KBM-7 (cell line): Measurements from ENCODE around the gene IRGQ.
"Not testable (repeated sequence)": the region's sequence is repeated elsewhere in the genome, so short reads cannot be mapped to it uniquely, and the experiment has no call there.

ENCODE experiments used
- DNase-seq: peaks from one replicate; pipeline ENCODE4 v3.0.0-alpha.2; 2015
- in situ Hi-C: fragments of 300-500 bp; cut with MboI; formaldehyde crosslinking; loops from 2 replicates; pipeline ENCODE4 v1.14.3; 2020; ENCODE audit warnings: low sequenced_read_pairs, low pct_unique_long_range_greater_than_20kb, mixed read lengths

The IRGQ gene

DNA sequence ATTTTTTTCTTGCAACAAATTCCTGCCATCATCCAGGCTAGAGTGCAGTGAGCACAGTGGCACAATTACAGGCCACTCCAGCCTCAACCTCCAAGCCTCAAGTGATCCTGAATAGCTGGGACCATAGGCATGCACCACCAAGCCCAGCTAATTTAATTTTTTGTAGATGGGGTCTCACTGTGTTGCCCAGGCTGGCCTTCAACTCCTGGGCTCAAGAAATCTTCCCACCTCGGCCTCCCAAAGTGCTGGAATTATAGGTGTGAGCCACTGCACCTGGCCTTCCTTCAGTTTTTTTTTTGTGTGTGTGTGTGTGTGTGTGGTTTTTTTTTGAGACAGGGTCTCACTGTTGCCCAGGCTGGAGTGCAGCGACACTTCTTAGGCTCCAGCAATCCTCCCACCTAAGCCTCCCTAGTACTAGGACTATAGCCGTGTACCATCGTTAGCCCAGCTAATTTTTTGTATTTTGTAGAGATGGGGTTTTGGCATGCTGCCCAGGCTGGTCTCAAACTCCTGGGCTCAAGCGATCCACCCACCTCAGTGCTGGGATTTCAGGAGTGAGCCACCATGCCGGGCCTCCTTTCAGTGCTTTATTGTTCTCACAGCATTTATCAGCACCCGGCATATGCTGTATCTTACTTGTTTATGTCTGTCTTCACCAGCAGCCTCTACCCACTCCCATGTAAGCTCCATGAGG lies 10.1 kb upstream of the IRGQ start:
- in situ Hi-C loops = no loop called here
- DNase-seq = no peak

DNA sequence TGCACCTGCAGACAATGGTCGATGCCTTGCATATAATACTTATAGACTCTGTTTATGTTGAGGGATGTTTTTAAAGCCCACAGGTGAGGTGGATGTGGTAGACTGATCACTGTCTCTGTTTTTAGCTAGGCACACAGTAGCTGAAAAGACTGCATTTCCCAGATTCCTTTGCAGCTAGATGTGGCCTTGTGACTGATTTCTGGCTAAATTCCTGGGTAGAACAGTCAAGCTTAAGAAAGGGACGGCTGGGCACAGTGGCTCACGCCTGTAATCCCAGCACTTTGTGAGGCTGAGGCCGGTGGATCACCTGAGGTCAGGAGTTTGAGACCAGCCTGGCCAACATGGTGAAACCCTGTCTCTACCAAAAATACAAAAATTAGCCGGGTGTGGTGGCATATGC lies 4.4 kb upstream of the IRGQ start:
- DNase-seq, in situ Hi-C loops: not testable (repeated sequence)

DNA sequence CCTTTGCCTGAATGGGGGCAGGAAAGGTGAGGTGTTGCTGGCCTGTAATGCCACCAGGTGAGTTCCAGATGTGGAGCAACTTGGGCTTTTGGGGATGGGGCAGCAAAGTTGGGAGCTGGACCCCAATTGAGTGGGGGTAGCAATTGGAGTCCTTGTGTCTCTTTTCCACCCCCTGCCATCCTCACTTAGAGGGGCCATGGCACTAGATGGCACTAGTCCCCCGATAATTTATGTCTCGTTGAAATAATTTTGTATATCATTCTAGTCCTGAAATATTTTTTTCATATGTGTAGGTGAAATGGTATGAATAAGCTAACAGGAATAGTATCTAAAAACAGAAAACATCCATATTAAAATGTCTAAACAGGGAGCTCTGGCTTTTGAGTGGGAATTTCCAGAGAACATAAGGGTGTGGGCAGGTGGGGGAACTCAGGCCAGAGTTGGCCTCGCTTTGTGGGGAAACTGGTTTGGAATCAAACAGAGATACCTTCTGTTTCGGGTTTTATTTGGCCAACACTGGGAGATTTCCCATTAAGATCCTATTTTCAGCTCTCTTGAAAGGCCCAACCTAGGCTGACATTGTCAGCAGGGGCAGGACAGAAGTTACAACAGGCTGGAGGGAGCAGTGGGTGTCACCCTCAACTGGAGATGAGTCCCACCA lies 3.8 kb upstream of the IRGQ start:
- DNase-seq = no peak
- in situ Hi-C loops = no loop called here

DNA sequence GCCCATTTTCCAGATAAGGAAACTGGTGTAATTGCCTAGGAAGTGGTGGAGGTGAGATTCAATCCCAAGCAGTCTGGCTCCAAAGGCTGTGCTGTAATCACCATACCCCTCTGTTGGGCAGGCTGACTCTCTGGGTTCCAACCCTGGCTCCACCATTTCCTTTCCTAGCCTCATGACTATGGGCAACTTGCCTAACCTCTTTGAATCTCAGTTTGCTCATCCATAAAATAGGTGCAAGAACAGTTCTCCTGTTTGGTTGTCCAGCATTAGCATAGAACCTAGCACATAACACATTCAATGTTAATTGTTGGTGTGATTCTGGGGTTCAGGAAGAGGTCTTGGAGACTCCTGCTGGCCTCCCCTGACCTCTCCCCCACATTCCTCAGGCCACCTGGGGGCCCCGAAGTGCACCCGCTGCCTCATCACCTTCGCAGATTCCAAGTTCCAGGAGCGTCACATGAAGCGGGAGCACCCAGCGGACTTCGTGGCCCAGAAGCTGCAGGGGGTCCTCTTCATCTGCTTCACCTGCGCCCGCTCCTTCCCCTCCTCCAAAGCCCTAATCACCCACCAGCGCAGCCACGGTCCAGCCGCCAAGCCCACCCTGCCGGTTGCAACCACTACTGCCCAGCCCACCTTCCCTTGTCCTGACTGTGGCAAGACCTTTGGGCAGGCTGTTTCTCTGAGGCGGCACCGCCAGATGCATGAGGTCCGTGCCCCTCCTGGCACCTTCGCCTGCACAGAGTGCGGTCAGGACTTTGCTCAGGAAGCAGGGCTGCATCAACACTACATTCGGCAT lies 2.7 kb upstream of the IRGQ start:
- in situ Hi-C loops = no loop called here
- no peak for DNase-seq

DNA sequence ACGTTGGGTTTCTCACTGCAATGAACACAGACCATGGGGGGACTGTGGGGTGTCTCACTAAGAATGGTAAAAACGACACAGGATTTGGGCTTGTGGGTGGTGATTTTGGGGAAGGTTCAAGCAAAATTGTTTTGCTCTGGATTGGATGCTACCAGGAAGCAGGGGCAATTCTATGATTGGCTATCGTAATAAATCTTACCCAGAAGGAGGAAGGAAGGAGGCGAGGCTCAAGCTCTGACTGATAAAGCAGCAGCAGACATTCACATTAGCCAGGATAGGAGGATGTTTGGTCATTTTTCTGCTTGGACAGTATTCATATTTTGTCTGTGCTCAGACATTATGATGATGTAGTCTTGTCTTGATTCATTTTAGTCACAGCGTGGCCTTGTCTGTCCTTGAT lies 1.9 kb upstream of the IRGQ start:
- DNase-seq = peak; percentile 23
- in situ Hi-C loops = no loop called here

DNA sequence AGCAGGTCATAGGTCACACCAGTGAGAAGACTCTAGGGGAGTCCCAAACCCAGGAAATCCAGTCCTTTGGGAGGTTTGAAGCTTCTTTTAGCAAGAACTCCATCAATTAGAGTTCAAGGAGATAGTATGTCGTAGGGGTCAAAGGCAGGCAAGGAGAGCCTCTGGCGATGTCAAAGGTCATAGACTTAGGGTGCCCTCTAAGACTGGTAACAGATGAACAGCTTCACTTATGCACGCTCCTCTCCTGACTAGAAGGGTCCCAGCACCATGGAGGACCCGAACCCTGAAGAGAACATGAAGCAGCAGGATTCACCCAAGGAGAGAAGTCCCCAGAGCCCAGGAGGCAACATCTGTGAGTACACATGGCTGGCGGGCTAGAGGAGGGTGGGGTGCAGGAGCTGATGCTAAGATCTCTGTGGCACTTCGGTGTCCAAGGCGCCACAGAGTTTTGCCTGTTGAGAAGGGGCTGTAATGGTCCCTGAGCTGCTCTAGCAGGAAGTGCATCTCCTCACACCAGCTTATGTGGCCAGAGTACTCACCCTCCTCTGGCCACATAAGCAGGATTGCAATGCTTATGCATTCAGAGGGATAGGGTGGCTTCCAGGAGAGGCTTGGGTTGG lies 1.0 kb upstream of the IRGQ start:
- in situ Hi-C loops = no loop called here
- no peak for DNase-seq

DNA sequence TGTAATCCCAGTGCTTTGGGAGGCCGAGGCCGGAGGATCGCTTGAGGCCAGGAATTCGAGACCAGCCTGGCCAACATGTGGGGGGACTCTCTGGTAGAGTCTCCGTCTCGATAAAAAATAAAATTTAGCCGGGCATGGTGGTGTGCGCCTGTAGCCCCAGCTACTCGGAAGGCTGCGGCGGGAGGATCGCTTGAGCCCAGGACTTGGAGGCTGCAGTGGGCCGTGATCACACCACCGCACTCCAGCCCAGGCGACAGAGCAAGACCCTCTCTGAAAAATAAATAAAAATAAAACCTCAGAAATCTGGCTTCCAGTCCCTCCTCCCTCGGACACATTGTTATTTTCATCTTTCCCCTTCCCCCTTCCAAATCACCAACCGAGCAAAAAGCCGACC lies 332 bp downstream of the IRGQ start:
- in situ Hi-C loops = no loop called here
- DNase-seq = no peak

DNA sequence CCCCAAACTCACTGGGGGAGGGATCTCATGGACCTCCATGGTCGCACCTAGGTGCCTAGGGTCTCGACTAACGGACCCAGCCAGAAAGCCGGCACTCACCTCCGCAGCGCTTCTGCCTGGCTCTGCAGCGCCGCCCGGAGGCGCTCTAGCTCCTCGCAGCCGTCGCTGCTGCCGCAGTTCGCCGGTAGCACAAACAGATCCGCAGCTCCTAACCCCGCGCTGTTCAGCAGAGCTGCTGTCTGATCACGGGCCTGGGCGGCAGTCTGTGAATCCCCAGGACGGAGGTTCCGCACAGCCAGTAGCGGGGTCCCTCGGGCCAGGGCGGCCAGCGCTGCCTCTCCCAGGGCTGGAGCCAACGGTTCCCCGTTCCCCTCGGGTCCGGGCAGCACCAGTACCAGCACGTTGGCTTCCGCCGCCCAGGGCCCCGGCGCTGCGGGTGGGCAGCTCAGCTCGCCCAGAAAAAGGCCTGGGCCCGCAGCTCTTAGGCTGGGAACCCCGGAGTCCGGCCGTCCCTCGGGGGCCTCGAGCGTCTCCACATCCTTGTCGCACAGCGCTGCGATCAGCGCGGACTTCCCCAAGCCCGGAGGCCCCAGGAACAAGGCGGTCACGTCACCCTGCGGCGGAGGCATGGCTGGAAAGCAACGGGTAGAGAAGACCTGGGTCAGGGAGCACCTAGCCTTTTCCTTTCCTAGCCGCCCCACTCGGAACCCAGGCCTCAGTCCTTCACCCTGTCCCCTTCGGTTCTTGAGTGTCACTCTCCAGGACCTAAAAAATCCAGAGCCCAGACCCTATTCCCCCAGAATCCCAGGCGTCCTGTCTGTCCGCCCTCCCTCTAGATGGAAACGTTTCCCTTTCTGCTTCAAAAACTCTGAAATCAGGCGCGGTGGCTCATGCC lies 977 bp downstream of the IRGQ start:
- in situ Hi-C loops = no loop called here
- DNase-seq = peak; percentile 83

DNA sequence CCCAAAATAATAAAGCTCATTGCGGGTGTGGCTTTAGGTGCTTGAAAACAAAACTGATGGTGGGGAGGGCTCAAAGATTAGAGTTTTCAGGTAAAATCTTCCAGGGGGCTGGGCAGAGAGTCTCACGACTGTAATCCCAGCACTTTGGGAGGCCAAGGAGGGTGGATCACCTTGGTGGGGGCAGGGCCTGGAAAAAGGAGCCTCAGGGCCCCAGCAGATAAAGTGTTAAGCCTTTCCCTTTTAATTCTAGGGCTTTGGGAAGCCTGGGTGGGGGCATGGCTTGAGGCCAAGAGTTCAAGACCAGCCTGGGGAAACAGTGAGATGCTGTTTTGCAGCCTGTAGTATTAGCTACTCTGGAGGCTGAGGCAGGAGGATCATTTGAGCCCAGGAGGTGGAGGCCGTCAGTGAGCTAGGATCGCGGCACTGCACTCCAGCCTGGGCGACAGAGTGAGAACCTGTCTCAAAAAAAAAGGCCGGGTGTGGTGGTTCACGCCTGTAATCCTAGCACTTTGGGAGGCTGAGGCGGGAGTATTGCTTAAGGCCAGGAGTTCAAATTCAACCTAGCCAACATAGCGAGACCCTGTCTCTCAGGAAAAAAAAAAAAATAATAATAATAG lies 1.7 kb downstream of the IRGQ start:
- in situ Hi-C loops = no loop called here

DNA sequence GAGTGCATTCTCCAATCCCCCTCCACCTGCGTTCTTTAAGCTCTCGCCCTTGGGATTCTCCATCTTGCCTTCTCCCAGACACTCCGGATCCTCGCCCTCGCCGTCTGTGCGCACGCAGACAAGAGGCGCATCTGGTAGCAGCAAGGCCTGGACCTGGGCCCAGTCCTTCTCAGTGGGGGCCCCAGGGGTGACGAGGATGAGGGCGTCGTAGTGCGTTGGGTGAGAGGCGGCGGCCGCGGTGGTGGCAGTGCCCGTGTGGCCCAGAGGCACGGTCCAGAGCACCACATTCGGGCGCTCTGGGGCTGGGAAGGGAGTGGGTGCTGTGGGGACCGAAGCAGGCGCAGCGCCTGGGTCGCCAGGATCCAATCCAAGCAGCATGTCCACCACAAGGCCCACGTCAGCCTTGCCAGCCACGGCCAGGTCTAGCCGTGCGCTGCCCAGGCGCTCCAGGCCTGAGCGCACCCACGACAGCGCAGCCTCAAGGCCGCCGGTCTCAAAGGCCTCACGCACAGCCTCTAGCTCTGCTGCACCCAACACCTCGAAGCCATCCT lies 3.1 kb downstream of the IRGQ start:
- no peak for DNase-seq
- in situ Hi-C loops = no loop called here

More for the DNA sequence above, 1.7 kb downstream of the IRGQ start:
- no peak for DNase-seq

DNA sequence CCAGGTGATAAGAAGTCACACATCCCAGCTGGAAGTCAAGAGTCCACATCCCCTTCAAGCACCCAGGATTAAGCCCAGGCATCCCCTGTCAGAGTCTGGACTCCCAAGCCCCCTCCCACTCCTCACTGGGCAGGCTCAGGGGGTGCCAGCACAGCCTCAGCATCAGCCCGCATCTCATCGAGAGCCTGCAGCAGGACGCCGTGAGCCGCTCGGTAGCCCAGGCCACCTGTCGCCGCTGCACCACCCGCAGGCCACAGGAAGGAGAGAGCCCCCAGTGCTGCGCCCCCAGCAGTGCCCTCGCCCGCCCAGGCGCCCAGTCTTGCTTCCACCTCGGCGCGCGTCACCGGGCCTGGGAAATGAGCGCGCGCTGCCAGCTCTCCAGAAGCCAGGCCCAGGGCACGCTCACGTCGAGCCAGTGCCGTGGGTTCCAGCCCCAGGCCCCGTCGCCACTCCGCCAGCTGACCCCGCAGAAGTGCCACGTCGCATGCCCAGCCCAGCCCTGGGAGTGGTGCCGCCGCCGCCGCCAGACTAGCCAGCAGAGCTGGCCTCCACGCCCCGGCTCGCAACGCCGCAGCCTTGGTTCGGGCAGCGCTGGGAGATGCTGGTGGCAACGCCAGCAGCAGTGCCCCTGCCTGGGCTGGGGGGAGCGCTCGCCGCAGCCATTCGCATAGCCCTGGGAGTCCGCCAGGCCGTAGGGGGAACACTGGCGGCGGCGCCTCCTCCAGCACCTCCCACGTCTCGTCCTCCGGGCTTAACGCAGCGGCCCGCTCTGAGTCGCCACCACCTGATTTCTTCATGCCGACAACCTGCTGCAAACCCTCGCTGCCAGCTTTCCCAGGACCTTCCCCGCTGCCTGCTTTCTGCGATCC lies 3.8 kb downstream of the IRGQ start:
- DNase-seq = no peak
- in situ Hi-C loops = no loop called here

DNA sequence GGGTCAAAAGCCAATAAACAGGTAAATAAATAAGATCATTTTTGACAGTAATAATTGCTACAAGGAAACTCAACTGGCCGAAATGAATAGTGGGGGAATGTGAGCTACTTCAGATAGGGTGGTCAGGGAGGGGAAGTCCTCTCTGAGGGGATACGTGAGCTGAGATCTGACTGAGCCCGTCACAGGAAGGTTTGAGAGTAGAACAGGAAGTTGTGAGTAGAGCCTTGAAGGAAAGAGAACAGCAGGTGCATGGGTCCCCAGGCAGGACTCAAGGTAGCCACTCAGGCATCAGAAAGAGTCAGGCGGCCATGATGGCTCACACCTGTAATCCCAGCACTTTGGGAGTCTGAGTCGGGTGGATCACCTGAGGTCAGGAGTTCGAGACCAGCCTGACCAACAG lies 6.3 kb downstream of the IRGQ start:
- in situ Hi-C loops = no loop called here
- DNase-seq = no peak

DNA sequence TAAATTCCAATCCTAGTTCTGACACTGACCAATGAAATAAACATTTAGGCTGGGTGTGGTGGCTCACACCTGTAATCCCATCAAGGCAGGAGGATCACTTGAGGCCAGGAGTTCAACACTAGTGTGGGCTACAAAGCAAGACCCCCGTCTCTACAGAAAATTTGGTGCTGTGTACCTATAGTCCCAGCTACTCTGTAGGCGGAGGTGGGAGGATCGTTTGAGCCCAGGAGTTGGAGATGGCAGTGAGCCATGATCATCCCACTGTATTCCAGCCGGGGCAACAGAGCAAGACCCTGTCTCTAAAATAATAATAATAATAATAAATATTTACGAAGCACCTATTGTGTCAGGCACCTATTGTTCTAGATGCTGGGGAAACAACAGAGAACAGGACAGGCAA lies 6.7 kb downstream of the IRGQ start:
- DNase-seq = no peak
- in situ Hi-C loops = no loop called here

DNA sequence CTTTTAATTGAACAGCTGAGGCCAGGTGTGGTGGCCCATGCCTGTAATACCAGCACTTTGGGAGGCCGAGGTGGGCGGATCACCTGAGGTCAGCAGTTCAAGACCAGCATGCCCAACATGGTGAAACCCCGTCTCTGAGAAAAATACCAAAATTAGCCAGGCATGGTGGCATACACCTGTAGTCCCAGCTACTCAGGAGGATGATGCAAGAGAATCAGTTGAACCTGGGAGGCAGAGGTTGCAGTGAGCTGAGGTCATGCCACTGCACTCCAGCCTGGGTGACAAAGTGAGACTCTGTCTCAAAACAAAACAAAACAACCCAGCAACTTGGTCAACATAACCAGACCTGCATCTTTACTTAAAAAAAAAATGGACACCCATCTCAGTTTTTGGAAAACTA lies 8.9 kb downstream of the IRGQ start:
- DNase-seq, in situ Hi-C loops: not testable (repeated sequence)

DNA sequence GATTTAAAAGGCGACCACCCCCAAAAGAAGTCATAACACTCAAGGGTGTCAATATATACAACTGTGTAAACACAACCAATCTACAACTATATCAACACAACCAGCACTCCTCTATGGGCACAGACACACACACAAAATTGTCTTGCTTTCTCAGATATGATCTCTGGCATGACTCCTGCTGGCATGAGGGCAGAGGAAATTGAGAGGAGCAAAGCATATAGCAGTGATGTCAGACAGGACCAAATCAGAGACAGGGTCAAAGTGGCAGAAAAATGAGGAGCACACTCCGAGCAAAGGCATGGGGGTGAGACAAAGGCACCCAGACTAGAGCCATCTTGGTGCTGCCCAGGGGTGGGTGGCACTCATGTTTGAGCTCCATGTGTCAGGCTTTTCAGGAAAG lies 9.6 kb downstream of the IRGQ start:
- in situ Hi-C loops = no loop called here
- no peak for DNase-seq

DNA sequence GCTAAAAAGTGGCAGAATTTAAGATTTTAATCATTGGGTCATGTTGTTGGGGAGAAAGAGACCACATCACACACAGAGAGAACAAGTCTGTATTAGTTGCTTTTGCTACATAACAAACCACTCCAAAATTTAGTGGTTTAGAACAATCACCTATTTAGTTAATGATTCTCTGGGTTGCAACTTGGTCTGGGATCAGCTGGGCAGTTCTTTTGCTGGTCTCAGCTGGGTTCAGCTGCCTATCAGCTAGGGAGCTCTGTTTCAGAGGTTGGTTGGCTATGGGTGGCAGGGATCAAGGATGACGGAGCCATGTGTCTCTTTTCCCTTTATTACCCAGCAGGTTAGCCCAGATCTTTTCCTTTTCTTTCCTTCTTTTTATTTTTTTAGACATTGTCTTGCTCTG lies 11.4 kb downstream of the IRGQ start:
- no peak for DNase-seq
- in situ Hi-C loops = no loop called here

DNA sequence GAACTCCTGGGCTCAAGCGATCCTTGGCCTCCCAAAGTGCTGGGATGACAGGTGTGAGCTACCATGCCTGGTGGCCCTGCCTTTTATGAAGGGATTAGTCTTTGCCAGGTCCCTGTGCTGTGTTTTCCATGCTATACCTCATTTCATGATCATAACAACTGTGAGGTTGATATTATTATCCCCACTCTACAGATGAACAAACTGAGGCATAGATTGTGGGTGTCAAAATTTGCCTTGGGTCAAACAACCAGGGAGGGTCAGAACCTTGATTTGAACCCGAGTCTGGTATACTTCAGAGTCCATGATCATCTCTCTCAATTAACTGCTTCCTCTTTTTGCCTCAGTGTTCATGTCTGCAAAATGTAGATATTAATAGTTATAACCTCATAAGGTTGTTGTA lies 13.4 kb downstream of the IRGQ start:
- no peak for DNase-seq
- in situ Hi-C loops = no loop called here
